NB4 (cell line): ENCODE measurements around the gene LUM.

ENCODE experiments used
- CTCF ChIP-seq: IDR thresholded peaks from one replicate; pipeline ENCODE4 v1.5.1; 2012; ENCODE audit warnings: low read depth, low read length
- MYC ChIP-seq: IDR thresholded peaks from 2 replicates; pipeline ENCODE4 v1.6.1; 2011; ENCODE audit warnings: low read depth, low read length
- POLR2A ChIP-seq: IDR thresholded peaks from 2 replicates; pipeline ENCODE4 v1.6.1; 2011; ENCODE audit warnings: mild to moderate bottlenecking; ENCODE audit not compliant: insufficient read length; ENCODE audit errors: extremely low read depth

DNA sequence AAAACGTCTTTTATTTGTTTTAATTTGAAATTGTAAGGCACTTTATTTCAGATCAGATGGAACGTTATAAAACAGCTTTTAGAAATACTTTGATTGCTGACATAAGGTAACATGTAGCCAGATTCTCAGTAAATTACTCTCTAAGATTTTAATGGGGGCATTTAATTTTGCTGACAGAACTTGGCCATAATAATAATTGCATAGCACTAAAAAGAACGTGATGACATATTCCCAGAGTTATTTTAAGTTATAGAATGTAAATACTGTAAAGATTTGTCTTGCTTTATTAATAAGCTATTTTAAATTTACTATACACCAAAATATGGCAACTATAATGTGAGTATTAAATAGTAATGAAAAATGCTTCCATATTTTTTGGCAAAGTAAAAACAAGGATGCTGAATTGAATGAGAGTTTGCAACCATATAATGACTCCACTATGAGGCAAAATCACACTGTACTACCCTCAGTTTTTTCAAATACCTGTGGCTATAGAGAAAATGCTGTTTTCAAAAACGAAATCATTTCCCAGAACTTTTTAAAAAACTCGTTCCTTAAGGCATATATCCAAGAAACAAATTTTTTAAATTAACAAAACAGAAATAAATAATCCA is 876 bp downstream of the LUM start:
- TF ChIP-seq CTCF: no peak
- no peak for TF ChIP-seq POLR2A
- TF ChIP-seq MYC: no peak
